Prostate gland (tissue), 2 donors: ENCODE data around the gene FHOD3. TPM values are rescaled to one million over a fixed set of nuclear protein-coding genes. Genes with fewer than 3 reads are reported as not detected.

Experiments used
- DNase-seq: peaks from one replicate; pipeline ENCODE4 v3.0.0-alpha.2; 2019; ENCODE audit warnings: low spot score
- H3K27ac ChIP-seq, 2 donors: fragments of 200-600 bp; sonication (generic); 2 replicates each; pipeline ENCODE4 v1.5.1; 2017 to 2019
- H3K27me3 ChIP-seq: fragments of 200-600 bp; sonication (generic); replicated peaks from 2 replicates; pipeline ENCODE4 v1.5.1; 2019; ENCODE audit not compliant: insufficient read depth
- H3K36me3 ChIP-seq, 2 donors: fragments of 200-600 bp; sonication (generic); 1 replicate in 1 of 2; 2 replicates in 1 of 2; pipeline versions ENCODE4 v1.5.1 to v1.8.1; 2017 to 2019
- H3K4me1 ChIP-seq: fragments of 200-600 bp; sonication (generic); replicated peaks from 2 replicates; pipeline ENCODE4 v1.5.1; 2019
- H3K4me3 ChIP-seq, 2 donors: fragments of 200-600 bp; sonication (generic); 2 replicates each; pipeline ENCODE4 v1.5.1; 2017 to 2019
- H3K9me3 ChIP-seq: fragments of 200-600 bp; sonication (generic); 2 replicates; pipeline ENCODE4 v1.5.1; 2017
- POLR2A ChIP-seq: fragments of 450-650 bp; IDR thresholded peaks from one replicate; pipeline ENCODE4 v1.6.1; 2016; ENCODE audit warnings: antibody characterized with exemption, mild to moderate bottlenecking
- POLR2AphosphoS5 ChIP-seq: sonication (generic); formaldehyde crosslinking; IDR thresholded peaks from one replicate; pipeline ENCODE4 v1.6.1; 2017; ENCODE audit warnings: antibody characterized with exemption
- WGBS: methylation state at CpG from one replicate; pipeline ENCODE4 v1.1.5; 2018; 5-methylcytosine and 5-hydroxymethylcytosine counted together
- intact Hi-C: fragments of 100-400 bp; cut with DNase I; formaldehyde crosslinking; loops from one replicate; pipeline ENCODE4 v1.14.2; 2022
- total RNA-seq, 2 donors: library from RNA; depleted of rRNA; stranded (reverse); fragments of >200 nt; gene quantifications; one replicate each; pipeline ENCODE4 v1.1.0, GENCODE V29; 2016
- TF ChIP-seq, protein P1 (sequence below), 4 experiments: fragments of 200-600 bp in 2 of 4; fragments of 450-650 bp in 2 of 4; sonication (generic) in 2 of 4; IDR thresholded peaks; 1 replicate in 3 of 4; 2 replicates in 1 of 4; pipeline ENCODE4 v1.5.1; 2016 to 2019; ENCODE audit warnings: antibody characterized with exemption in 4 of 4, mild to moderate bottlenecking in 2 of 4, moderate library complexity in 2 of 4

FHOD3 gene
- total RNA-seq, 2 donors from 2014 or later = 25.1 to 52.5 TPM

DNA sequence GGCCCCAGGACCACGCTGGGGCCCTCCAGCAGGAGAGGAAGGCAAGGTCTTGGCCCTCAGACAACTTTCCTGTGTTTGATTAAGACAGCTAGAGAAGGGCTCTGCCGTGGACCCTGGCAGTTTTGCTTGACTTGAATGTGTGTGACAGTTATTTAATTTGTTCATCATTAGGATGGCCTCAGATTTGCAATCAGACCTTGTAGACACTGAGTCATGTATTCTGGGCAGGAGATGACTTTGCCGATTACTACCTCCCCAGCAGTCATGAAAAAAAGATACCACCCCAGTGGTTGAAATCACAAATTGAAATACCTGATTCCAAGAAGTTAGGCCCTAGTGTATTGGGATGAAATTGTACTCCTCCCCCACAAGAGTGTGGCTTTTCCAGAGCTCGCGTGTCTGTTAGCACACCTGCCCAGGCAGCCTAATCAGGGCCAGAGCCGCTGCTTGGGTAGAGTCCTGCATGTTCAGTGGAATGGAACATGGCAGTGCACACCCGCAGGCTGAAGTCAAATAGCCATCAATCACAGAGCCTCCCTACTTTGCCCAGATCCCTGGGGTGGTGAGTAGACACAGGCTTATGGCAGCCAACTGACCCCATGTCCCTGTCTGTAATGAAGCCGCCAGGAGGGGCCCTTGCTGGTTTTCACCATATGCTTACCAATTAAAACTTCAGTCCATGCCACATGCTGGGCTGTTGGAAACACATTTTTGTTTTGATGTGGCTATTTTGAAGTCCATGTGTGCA, 408.8 kb downstream of the FHOD3 start:
- Histone ChIP-seq H3K36me3 (no peaks in the 10 kb centered on the region), H3K27me3 (no peaks in the 10 kb centered on the region), H3K4me3 (no peak overlapping the region), H3K9me3 (no peaks in the 10 kb centered on the region), H3K4me1 (no peaks in the 10 kb centered on the region), H3K27ac (peak overlapping the region; percentile 59 to 64)
- 61% methylated on average over 8 of the region's 8 CpGs for WGBS
- DNase-seq = no peak
- intact Hi-C loops = no loop called here
- TF ChIP-seq, protein P1, sequence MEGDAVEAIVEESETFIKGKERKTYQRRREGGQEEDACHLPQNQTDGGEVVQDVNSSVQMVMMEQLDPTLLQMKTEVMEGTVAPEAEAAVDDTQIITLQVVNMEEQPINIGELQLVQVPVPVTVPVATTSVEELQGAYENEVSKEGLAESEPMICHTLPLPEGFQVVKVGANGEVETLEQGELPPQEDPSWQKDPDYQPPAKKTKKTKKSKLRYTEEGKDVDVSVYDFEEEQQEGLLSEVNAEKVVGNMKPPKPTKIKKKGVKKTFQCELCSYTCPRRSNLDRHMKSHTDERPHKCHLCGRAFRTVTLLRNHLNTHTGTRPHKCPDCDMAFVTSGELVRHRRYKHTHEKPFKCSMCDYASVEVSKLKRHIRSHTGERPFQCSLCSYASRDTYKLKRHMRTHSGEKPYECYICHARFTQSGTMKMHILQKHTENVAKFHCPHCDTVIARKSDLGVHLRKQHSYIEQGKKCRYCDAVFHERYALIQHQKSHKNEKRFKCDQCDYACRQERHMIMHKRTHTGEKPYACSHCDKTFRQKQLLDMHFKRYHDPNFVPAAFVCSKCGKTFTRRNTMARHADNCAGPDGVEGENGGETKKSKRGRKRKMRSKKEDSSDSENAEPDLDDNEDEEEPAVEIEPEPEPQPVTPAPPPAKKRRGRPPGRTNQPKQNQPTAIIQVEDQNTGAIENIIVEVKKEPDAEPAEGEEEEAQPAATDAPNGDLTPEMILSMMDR (IDR thresholded peaks at IDR 0.05) = no peak
- TF ChIP-seq POLR2AphosphoS5 (no peak), POLR2A (no peak)

DNA sequence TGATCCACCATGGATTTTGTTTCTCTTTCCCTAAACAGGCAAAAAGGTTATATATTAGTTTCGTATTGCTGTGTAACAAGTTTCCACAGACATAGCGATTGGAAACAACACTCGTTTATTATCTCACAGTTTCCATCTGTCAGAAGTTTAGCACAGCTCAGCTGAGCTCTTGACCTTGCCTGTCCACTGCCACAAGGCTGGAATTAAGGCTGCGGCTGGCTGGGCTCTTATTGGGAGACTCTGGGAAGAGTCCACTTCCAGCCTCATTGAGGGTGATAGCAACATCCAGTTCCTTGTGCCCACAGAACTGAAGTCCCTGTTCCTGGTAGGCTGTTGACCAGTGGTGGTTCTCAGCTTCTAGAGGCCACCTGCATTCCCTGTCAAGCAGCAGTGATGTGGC, 410.9 kb downstream of the FHOD3 start:
- TF ChIP-seq POLR2A = no peak
- TF ChIP-seq, protein P1 (IDR thresholded peaks at IDR 0.05) = no peak
- no peak for TF ChIP-seq POLR2AphosphoS5
- peak overlapping the region in 1 of 2 donors; percentile 64 for H3K27ac ChIP-seq

GRCh38 chr18:36709315-36709714, 411.8 kb downstream of the FHOD3 start:
- intact Hi-C loops = no loop called here
- Histone ChIP-seq H3K27ac (no peak overlapping the region), H3K36me3 (no peaks in the 10 kb centered on the region), H3K4me1 (no peaks in the 10 kb centered on the region), H3K9me3 (no peaks in the 10 kb centered on the region), H3K27me3 (no peaks in the 10 kb centered on the region), H3K4me3 (no peak overlapping the region)
- WGBS = 87% methylated on average over 6 of the region's 6 CpGs
- DNase-seq = no peak
- TF ChIP-seq, protein P1 (IDR thresholded peaks at IDR 0.05) = no peak
- TF ChIP-seq POLR2AphosphoS5 (no peak), POLR2A (no peak)

More for the DNA sequence above, 410.9 kb downstream of the FHOD3 start:
- intact Hi-C loops = no loop called here
- no peaks in the 10 kb centered on the region for H3K27me3 ChIP-seq
- no peaks in the 10 kb centered on the region for H3K36me3 ChIP-seq
- no peaks in the 10 kb centered on the region for H3K4me1 ChIP-seq
- no peak for DNase-seq
- WGBS = 73% methylated on average over 4 of the region's 4 CpGs
- no peak overlapping the region for H3K4me3 ChIP-seq
- no peaks in the 10 kb centered on the region for H3K9me3 ChIP-seq

- Histone ChIP-seq H3K27me3 (no peaks in the 10 kb centered on the region), H3K36me3 (no peaks in the 10 kb centered on the region), H3K9me3 (no peaks in the 10 kb centered on the region), H3K4me1 (no peaks in the 10 kb centered on the region), H3K27ac (no peak overlapping the region), H3K4me3 (no peak overlapping the region)
- WGBS = 65% methylated on average over 6 of the region's 6 CpGs
- TF ChIP-seq POLR2AphosphoS5 (no peak), POLR2A (no peak)
- TF ChIP-seq, protein P1 (IDR thresholded peaks at IDR 0.05) = no peak
- intact Hi-C loops = no loop called here
- no peak for DNase-seq
These were observed 413.7 kb downstream of the FHOD3 start for GRCh38 chr18:36711014-36711725.
